Body of pancreas (tissue), 4 donors: ENCODE measurements around the gene FBXL22.

Experiments used
- POLR2A ChIP-seq, 3 donors: fragments of 450-650 bp; IDR thresholded peaks; one replicate each; pipeline ENCODE4 v1.6.1; 2016; ENCODE audit warnings: antibody characterized with exemption in 3 of 3, mild to moderate bottlenecking in 2 of 3
- TF ChIP-seq, protein P1 (sequence below), 7 experiments: fragments of 450-650 bp in 4 of 7; fragments of 200-600 bp in 3 of 7; sonication (generic) in 3 of 7; IDR thresholded peaks; one replicate each; pipeline ENCODE4 v1.5.1; 2016 to 2019; ENCODE audit warnings: antibody characterized with exemption in 7 of 7

DNA sequence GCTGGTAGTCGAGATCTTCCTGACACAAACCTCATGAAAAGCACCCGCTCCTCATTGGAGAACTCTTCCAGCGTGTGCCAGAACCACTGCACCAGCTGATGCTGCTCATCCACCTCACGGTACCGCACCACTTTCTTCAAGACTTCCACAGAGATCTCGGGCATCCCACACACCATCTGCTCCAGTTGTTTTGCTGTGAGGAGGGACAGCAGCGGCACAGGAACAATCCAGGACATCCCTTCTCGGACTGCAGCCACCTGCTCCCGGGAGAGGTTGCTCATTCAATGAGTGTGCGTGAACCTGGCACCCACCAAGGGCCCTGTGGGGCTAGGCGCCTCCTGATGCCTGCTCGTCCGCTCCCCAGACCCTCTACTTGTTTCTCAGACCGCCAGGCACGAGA lies 15.1 kb downstream of the FBXL22 start:
- TF ChIP-seq, protein P1, sequence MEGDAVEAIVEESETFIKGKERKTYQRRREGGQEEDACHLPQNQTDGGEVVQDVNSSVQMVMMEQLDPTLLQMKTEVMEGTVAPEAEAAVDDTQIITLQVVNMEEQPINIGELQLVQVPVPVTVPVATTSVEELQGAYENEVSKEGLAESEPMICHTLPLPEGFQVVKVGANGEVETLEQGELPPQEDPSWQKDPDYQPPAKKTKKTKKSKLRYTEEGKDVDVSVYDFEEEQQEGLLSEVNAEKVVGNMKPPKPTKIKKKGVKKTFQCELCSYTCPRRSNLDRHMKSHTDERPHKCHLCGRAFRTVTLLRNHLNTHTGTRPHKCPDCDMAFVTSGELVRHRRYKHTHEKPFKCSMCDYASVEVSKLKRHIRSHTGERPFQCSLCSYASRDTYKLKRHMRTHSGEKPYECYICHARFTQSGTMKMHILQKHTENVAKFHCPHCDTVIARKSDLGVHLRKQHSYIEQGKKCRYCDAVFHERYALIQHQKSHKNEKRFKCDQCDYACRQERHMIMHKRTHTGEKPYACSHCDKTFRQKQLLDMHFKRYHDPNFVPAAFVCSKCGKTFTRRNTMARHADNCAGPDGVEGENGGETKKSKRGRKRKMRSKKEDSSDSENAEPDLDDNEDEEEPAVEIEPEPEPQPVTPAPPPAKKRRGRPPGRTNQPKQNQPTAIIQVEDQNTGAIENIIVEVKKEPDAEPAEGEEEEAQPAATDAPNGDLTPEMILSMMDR (IDR thresholded peaks at IDR 0.05) = no peak
- no peak for TF ChIP-seq POLR2A (IDR thresholded peaks at IDR 0.05)
